Subcutaneous adipose tissue (tissue), 4 donors: Measurements from ENCODE around the gene LBH. TPM values are rescaled to one million over a fixed set of nuclear protein-coding genes. Genes with fewer than 3 reads are reported as not detected.

ENCODE experiments used
- CTCF ChIP-seq: fragments of 450-650 bp; IDR thresholded peaks from one replicate; pipeline ENCODE4 v1.5.1; 2016; ENCODE audit warnings: low read depth, mild to moderate bottlenecking, control low read depth, antibody characterized with exemption, moderate library complexity
- total RNA-seq, 4 donors: library from RNA; depleted of rRNA; stranded (reverse); fragments of >200 nt; gene quantifications; one replicate each; pipeline ENCODE4 v1.1.0, GENCODE V29; 2016

Gene LBH
- total RNA-seq, 4 donors from 2014 or later: 11.7 to 16.3 (median 12.5) TPM

- TF ChIP-seq CTCF: no peak
These were observed 51.4 kb downstream of the LBH start for GRCh38 chr2:30282721-30283120.

GRCh38 chr2:30283931-30284565, 52.7 kb downstream of the LBH start:
- TF ChIP-seq CTCF: no peak

GRCh38 chr2:30285758-30286157, 54.4 kb downstream of the LBH start:
- no peak for TF ChIP-seq CTCF

GRCh38 chr2:30287190-30287840, 56.0 kb downstream of the LBH start:
- TF ChIP-seq CTCF: no peak

GRCh38 chr2:30287857-30288513, 56.7 kb downstream of the LBH start:
- TF ChIP-seq CTCF: no peak

- no peak for TF ChIP-seq CTCF
These were observed 57.2 kb downstream of the LBH start for GRCh38 chr2:30288561-30288960.

- no peak for TF ChIP-seq CTCF
These were observed 62.1 kb downstream of the LBH start for GRCh38 chr2:30293303-30293921.
